HG02759 (cell line): ENCODE data around the gene BCL7A.
"Not testable (repeated sequence)": the region's sequence is repeated elsewhere in the genome, so short reads cannot be mapped to it uniquely, and the experiment has no call there.

Source experiments
- ATAC-seq: cut with Tn5 transposase; IDR thresholded peaks from one replicate; pipeline ENCODE4 v1.9.1; 2021; ENCODE audit warnings: mild to moderate bottlenecking, moderate library complexity; ENCODE audit not compliant: unreplicated experiment

The BCL7A gene

GRCh38 chr12:122021822-122022392 lies at the start of gene BCL7A:
Gene BCL7A, plus strand, starts transcription at chr12:122021884. Its CDS starts 208 bp downstream, at chr12:122022092.
- ATAC-seq: peak; percentile 51

- ATAC-seq: no peak
Observed at GRCh38 chr12:121974026-121974985, 47.4 kb upstream of the BCL7A start.

- ATAC-seq: no peak
Observed at GRCh38 chr12:121975021-121975420, 46.7 kb upstream of the BCL7A start.

- no peak for ATAC-seq
Observed at GRCh38 chr12:121976950-121977349, 44.7 kb upstream of the BCL7A start.

- peak; percentile 70 for ATAC-seq
Observed at GRCh38 chr12:121980191-121980891, 41.3 kb upstream of the BCL7A start.

GRCh38 chr12:121980892-121981272 lies 40.8 kb upstream of the BCL7A start:
- ATAC-seq: no peak

GRCh38 chr12:121981456-121981855 lies 40.2 kb upstream of the BCL7A start:
- no peak for ATAC-seq

GRCh38 chr12:121982950-121983349 lies 38.7 kb upstream of the BCL7A start:
- no peak for ATAC-seq

- no peak for ATAC-seq
Observed at GRCh38 chr12:121983536-121984210, 38.0 kb upstream of the BCL7A start.

GRCh38 chr12:121986489-121987245 lies 35.0 kb upstream of the BCL7A start:
- ATAC-seq: no peak

GRCh38 chr12:121988519-121988918 lies 33.2 kb upstream of the BCL7A start:
- ATAC-seq: not testable (repeated sequence)

GRCh38 chr12:121989276-121990113 lies 32.2 kb upstream of the BCL7A start:
- no peak for ATAC-seq

- no peak for ATAC-seq
Observed at GRCh38 chr12:121990114-121990647, 31.5 kb upstream of the BCL7A start.

- ATAC-seq: peak; percentile 78
Observed at GRCh38 chr12:121990692-121991603, 30.7 kb upstream of the BCL7A start.

- ATAC-seq: peak; percentile 65
Observed at GRCh38 chr12:121992059-121992879, 29.4 kb upstream of the BCL7A start.

- no peak for ATAC-seq
Observed at GRCh38 chr12:121996050-121996944, 25.4 kb upstream of the BCL7A start.
